ENCODE data around the gene THEM5. TPM values are rescaled to one million over a fixed set of nuclear protein-coding genes. Genes with fewer than 3 reads are reported as not detected.

THEM5 gene
- total RNA-seq, 1 experiment from 2014 or later = not detected

DNA sequence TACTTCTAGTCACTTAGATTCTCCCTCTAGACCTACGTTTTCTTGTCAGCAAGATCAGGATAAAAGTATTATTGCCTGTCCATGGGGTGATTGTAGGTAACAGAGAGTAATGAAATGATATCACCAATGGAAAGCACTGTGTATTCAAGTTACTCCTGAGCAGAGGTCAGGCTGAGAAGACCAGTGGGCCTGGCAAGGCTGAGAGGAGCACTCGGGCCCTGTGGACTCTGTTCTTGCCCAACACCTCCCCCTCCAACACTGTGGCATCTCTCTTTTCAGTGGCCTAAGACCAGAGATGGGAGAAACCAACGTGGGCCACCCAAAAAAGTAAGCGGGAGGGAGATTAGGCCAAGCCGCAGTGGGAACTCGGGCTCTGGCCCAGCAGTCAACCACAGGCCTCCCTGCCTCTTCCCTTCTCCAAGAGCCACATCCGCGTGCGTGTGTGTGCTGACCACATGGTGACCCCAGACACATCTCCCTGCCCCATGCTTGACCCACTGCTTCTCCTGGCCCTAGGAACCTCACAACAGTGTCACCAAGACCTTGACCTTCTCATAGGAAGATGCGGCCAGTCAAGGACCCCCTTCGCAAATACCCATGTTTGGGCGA is 34.2 kb downstream of the THEM5 start:
- H3K9me3 Mint-ChIP-seq (ENCODE audit: unreplicated experiment) = no peaks in the 10 kb centered on the region
- no peak for DNase-seq (ENCODE audit: unreplicated experiment)
- POLR2A ChIA-PET = interaction anchor here (1.5 to 2.2 kb wide), 3 partner anchors 10 to 17 kb away, joined by 4 to 9 read pairs (median 6); partner anchors contain the start of gene RORC
- CTCF ChIA-PET = interaction anchor here (3.2 kb wide), 1 partner anchor 17 kb away, joined by 17 read pairs; no protein-coding TSS in a partner anchor
- TF ChIP-seq, protein P1, sequence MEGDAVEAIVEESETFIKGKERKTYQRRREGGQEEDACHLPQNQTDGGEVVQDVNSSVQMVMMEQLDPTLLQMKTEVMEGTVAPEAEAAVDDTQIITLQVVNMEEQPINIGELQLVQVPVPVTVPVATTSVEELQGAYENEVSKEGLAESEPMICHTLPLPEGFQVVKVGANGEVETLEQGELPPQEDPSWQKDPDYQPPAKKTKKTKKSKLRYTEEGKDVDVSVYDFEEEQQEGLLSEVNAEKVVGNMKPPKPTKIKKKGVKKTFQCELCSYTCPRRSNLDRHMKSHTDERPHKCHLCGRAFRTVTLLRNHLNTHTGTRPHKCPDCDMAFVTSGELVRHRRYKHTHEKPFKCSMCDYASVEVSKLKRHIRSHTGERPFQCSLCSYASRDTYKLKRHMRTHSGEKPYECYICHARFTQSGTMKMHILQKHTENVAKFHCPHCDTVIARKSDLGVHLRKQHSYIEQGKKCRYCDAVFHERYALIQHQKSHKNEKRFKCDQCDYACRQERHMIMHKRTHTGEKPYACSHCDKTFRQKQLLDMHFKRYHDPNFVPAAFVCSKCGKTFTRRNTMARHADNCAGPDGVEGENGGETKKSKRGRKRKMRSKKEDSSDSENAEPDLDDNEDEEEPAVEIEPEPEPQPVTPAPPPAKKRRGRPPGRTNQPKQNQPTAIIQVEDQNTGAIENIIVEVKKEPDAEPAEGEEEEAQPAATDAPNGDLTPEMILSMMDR (IDR thresholded peaks at IDR 0.05; ENCODE audit: unreplicated experiment) = no peak
- no peak overlapping the region for H3K4me3 Mint-ChIP-seq (ENCODE audit: unreplicated experiment)
- no peaks in the 10 kb centered on the region for H3K27me3 Mint-ChIP-seq (ENCODE audit: insufficient read depth, unreplicated experiment)
- peak overlapping the region; percentile 21 for H3K27ac Mint-ChIP-seq (ENCODE audit: low read depth, unreplicated experiment)
- no TSS peak for BruUV-seq (replicated peaks)
- H3K36me3 Mint-ChIP-seq (ENCODE audit: insufficient read depth, unreplicated experiment) = peaks cover 6% of the 10 kb centered on the region
- H3K4me1 Mint-ChIP-seq (ENCODE audit: insufficient read depth, unreplicated experiment) = peaks cover 16% of the 10 kb centered on the region
- intact Hi-C loops (cut with micrococcal nuclease) = no loop called here

DNA sequence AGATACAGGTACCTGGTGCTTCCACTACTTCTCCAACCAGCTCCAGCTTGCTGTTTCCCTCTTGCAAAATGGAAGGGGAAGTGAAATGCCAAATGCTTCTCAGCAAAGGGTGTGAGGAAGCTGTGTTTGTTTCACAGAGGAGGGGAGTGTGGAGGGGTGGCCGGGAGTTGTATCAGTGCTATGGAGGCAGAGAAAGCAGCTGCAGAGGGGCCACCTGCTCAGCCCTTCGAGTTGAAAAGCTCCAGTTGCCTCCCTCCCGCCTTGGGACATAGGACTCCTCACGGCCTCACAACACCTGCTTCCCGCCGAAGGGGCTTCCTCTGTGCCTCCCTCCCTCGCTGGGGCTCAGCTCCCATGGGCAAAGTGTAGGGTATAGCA is 36.2 kb downstream of the THEM5 start:
- no TSS peak for BruUV-seq (replicated peaks)
- Mint-ChIP-seq H3K9me3 (ENCODE audit: unreplicated experiment) (no peaks in the 10 kb centered on the region), H3K36me3 (ENCODE audit: insufficient read depth, unreplicated experiment) (no peaks in the 10 kb centered on the region), H3K4me1 (ENCODE audit: insufficient read depth, unreplicated experiment) (peaks cover 16% of the 10 kb centered on the region), H3K27me3 (ENCODE audit: insufficient read depth, unreplicated experiment) (no peaks in the 10 kb centered on the region), H3K27ac (ENCODE audit: low read depth, unreplicated experiment) (no peak overlapping the region), H3K4me3 (ENCODE audit: unreplicated experiment) (no peak overlapping the region)
- TF ChIP-seq, protein P1 (IDR thresholded peaks at IDR 0.05; ENCODE audit: unreplicated experiment) = no peak
- intact Hi-C loops (cut with micrococcal nuclease) = no loop called here
- ChIA-PET CTCF (no interaction called here), POLR2A (interaction anchor here (1.3 kb wide), 1 partner anchor 306 kb away, joined by 6 read pairs; the partner anchor contains the start of gene CGN)
- no peak for DNase-seq (ENCODE audit: unreplicated experiment)

DNA sequence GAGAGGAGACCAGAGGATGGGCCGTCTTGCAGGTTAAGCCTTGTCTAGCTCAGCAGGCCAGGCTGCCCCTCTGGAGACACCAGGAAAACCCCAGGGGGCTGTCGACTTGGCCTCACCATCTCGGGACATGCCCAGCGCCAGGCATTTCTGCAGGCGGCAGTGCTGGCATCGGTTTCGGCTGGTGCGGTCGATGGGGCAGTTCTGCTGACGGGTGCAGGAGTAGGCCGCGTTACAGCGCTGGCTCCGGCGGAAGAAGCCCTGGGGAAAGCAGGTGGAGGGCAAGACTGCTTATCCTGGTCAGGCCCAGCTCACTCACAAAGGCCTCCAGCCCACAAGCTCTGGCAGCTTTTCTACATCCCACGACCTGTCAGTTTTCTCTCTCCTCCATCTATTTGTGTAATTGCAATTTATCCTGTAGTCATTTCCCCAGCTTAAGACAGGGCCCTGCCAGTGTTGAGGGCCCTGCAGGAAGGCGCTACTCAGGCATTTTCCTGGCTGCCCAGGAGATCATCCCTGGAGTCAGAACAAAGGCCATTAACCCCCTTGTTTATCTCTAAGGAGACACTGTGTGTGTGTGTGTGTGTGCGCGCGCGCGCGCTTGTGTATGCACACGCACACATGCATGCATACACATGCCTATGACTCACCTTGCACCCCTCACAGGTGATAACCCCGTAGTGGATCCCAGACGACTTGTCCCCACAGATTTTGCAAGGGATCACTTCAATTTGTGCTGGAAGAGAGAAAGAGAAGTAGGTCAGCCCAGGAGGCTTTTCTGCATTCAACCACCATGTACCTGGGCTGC is 36.8 kb downstream of the THEM5 start:
- DNase-seq (ENCODE audit: unreplicated experiment) = no peak
- CTCF ChIA-PET = no interaction called here
- no TSS peak for BruUV-seq (replicated peaks)

More for the DNA sequence above, 36.8 kb downstream of the THEM5 start:
- H3K27ac Mint-ChIP-seq (ENCODE audit: low read depth, unreplicated experiment) = no peak overlapping the region
- H3K36me3 Mint-ChIP-seq (ENCODE audit: insufficient read depth, unreplicated experiment) = no peaks in the 10 kb centered on the region
- no peaks in the 10 kb centered on the region for H3K27me3 Mint-ChIP-seq (ENCODE audit: insufficient read depth, unreplicated experiment)
- no peak overlapping the region for H3K4me3 Mint-ChIP-seq (ENCODE audit: unreplicated experiment)
- intact Hi-C loops (cut with micrococcal nuclease) = no loop called here
- H3K4me1 Mint-ChIP-seq (ENCODE audit: insufficient read depth, unreplicated experiment) = peaks cover 16% of the 10 kb centered on the region
- TF ChIP-seq, protein P1 (IDR thresholded peaks at IDR 0.05; ENCODE audit: unreplicated experiment) = no peak
- H3K9me3 Mint-ChIP-seq (ENCODE audit: unreplicated experiment) = no peaks in the 10 kb centered on the region
- POLR2A ChIA-PET = interaction anchor here (1.4 kb wide), 1 partner anchor 53 kb away, joined by 5 read pairs; the partner anchor contains the start of gene MRPL9

Measured in MCF 10A (cell line).